ENCODE measurements around the gene RAP1GAP.

DNA sequence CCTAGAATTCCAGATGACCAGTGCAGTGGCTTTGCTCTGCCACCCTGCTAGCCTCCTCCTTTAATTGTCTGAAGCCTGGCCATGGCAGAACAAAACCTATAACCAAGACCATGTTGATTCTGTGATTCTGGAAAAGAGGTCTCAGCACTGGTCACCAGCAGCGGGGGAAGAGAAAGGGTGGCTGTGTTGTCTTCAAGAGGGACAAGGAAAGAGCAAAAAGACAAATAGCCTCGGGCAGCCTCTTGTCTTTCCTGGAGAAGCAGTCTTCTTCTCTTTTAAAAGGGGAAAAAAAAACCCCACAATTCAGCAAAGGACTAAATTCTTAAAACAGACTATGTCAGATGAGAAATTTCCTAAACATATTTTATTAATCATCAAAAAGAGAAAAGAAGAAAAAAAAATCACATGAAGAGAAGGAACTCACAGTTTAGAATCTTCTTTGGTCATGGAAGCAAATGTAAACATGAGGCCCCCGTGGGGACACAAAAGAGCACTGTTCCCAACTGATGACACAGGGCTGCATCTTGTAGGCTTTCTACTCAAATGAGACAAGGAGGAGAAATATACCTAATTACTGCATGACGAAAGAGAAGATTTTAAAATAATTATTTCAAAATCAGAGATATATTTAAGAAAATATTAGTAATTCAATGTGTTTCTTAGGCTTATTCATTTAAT is 36.3 kb upstream of the RAP1GAP start:
- TF ChIP-seq, protein P1, sequence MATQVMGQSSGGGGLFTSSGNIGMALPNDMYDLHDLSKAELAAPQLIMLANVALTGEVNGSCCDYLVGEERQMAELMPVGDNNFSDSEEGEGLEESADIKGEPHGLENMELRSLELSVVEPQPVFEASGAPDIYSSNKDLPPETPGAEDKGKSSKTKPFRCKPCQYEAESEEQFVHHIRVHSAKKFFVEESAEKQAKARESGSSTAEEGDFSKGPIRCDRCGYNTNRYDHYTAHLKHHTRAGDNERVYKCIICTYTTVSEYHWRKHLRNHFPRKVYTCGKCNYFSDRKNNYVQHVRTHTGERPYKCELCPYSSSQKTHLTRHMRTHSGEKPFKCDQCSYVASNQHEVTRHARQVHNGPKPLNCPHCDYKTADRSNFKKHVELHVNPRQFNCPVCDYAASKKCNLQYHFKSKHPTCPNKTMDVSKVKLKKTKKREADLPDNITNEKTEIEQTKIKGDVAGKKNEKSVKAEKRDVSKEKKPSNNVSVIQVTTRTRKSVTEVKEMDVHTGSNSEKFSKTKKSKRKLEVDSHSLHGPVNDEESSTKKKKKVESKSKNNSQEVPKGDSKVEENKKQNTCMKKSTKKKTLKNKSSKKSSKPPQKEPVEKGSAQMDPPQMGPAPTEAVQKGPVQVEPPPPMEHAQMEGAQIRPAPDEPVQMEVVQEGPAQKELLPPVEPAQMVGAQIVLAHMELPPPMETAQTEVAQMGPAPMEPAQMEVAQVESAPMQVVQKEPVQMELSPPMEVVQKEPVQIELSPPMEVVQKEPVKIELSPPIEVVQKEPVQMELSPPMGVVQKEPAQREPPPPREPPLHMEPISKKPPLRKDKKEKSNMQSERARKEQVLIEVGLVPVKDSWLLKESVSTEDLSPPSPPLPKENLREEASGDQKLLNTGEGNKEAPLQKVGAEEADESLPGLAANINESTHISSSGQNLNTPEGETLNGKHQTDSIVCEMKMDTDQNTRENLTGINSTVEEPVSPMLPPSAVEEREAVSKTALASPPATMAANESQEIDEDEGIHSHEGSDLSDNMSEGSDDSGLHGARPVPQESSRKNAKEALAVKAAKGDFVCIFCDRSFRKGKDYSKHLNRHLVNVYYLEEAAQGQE (IDR thresholded peaks at IDR 0.05; ENCODE audit: low read depth): no peak
- TF ChIP-seq EGR1 (IDR thresholded peaks at IDR 0.05; ENCODE audit: low read depth) (no peak), RAD21 (IDR thresholded peaks at IDR 0.05; ENCODE audit: low read depth) (no peak), CEBPB (IDR thresholded peaks at IDR 0.05; ENCODE audit: low read depth) (no peak), JUND (IDR thresholded peaks at IDR 0.05) (no peak), ZNF274 (IDR thresholded peaks at IDR 0.05; ENCODE audit: low read depth, low read length) (no peak), POLR2AphosphoS5 (IDR thresholded peaks at IDR 0.05; ENCODE audit: low read depth, low read length) (no peak), EZH2 (IDR thresholded peaks at IDR 0.05) (no peak), POLR2A (IDR thresholded peaks at IDR 0.05; ENCODE audit: borderline replicate concordance, extremely low read depth, insufficient read depth, insufficient read length) (no peak), YY1 (IDR thresholded peaks at IDR 0.05; ENCODE audit: extremely low read depth, insufficient replicate concordance, low read depth, low read length) (no peak), SIN3A (IDR thresholded peaks at IDR 0.05; ENCODE audit: low read depth) (no peak)
- TF ChIP-seq, protein P2, sequence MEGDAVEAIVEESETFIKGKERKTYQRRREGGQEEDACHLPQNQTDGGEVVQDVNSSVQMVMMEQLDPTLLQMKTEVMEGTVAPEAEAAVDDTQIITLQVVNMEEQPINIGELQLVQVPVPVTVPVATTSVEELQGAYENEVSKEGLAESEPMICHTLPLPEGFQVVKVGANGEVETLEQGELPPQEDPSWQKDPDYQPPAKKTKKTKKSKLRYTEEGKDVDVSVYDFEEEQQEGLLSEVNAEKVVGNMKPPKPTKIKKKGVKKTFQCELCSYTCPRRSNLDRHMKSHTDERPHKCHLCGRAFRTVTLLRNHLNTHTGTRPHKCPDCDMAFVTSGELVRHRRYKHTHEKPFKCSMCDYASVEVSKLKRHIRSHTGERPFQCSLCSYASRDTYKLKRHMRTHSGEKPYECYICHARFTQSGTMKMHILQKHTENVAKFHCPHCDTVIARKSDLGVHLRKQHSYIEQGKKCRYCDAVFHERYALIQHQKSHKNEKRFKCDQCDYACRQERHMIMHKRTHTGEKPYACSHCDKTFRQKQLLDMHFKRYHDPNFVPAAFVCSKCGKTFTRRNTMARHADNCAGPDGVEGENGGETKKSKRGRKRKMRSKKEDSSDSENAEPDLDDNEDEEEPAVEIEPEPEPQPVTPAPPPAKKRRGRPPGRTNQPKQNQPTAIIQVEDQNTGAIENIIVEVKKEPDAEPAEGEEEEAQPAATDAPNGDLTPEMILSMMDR (IDR thresholded peaks at IDR 0.05 in 2 of 3, conservative IDR thresholded peaks at IDR 0.05 in 1 of 3; ENCODE audit: borderline replicate concordance in 1 of 3, insufficient read depth in 1 of 3, low read depth in 2 of 3, low read length in 2 of 3): no peak
- TF ChIP-seq, protein P3, sequence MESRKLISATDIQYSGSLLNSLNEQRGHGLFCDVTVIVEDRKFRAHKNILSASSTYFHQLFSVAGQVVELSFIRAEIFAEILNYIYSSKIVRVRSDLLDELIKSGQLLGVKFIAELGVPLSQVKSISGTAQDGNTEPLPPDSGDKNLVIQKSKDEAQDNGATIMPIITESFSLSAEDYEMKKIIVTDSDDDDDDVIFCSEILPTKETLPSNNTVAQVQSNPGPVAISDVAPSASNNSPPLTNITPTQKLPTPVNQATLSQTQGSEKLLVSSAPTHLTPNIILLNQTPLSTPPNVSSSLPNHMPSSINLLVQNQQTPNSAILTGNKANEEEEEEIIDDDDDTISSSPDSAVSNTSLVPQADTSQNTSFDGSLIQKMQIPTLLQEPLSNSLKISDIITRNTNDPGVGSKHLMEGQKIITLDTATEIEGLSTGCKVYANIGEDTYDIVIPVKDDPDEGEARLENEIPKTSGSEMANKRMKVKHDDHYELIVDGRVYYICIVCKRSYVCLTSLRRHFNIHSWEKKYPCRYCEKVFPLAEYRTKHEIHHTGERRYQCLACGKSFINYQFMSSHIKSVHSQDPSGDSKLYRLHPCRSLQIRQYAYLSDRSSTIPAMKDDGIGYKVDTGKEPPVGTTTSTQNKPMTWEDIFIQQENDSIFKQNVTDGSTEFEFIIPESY (IDR thresholded peaks at IDR 0.05; ENCODE audit: extremely low read depth, insufficient replicate concordance, low read length): no peak
- TF ChIP-seq, protein P4, sequence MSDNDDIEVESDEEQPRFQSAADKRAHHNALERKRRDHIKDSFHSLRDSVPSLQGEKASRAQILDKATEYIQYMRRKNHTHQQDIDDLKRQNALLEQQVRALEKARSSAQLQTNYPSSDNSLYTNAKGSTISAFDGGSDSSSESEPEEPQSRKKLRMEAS (IDR thresholded peaks at IDR 0.05): no peak

Measured in HCT116 (cell line).